Measurements from ENCODE around the gene ARRB2.

The ARRB2 gene

DNA sequence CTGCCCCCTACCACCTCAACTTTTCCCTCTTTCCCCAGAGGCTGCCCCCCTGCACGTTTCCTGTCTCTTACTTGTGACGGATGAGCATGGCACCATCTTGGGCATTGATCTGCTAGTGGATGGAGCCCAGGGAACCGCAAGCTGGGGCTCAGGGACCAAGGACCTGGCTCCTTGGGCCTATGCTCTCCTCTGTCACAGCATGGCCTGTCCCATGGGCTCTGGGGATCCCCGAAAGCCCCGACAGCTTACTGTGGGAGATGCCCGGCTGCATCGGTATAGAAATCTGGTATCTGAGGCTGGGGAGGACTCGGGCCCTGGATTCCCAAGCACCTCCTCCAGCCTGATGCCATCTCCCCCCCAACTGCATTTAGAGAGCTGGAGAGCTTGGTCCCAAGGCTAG is 31.1 kb downstream of the ARRB2 start:
- TF ChIP-seq NFIC (IDR thresholded peaks at IDR 0.05): no peak

DNA sequence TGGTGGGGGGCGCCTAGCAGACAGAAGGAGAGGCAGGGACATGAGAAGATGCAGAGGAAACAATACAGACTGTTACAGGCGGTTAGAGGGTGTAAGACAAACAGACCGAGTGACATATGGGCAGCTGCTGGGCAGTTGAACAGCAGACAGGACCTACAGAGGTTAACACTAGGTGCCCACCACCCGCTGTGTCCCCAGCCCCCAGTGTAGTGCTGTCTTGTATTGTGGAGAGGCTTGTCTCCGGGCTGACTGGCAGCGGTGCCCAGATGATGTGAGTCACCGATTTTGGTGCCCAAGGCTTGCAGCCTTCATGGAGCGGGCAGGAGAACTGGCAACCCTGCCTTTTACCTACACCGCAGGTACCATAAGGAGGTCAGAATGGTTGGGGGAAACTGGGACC is 31.7 kb downstream of the ARRB2 start:
- TF ChIP-seq, protein P1, sequence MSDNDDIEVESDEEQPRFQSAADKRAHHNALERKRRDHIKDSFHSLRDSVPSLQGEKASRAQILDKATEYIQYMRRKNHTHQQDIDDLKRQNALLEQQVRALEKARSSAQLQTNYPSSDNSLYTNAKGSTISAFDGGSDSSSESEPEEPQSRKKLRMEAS (IDR thresholded peaks at IDR 0.05): no peak
- TF ChIP-seq ZBTB7A (IDR thresholded peaks at IDR 0.05; ENCODE audit: low read depth) (no peak), TEAD4 (IDR thresholded peaks at IDR 0.05) (no peak), TAF1 (IDR thresholded peaks at IDR 0.05; ENCODE audit: low read depth) (no peak), NFIC (IDR thresholded peaks at IDR 0.05) (no peak), YY1 (IDR thresholded peaks at IDR 0.05; ENCODE audit: low read depth) (no peak), EP300 (IDR thresholded peaks at IDR 0.05; ENCODE audit: borderline replicate concordance) (no peak), FOXM1 (IDR thresholded peaks at IDR 0.05; ENCODE audit: borderline replicate concordance, low read depth) (no peak), CREB1 (IDR thresholded peaks at IDR 0.05; ENCODE audit: low read depth) (no peak), RAD21 (IDR thresholded peaks at IDR 0.05; ENCODE audit: low read depth) (no peak), CEBPB (IDR thresholded peaks at IDR 0.05) (no peak), TCF12 (IDR thresholded peaks at IDR 0.05; ENCODE audit: low read depth) (no peak), EGR1 (IDR thresholded peaks at IDR 0.05) (no peak)
- TF ChIP-seq, protein P2, sequence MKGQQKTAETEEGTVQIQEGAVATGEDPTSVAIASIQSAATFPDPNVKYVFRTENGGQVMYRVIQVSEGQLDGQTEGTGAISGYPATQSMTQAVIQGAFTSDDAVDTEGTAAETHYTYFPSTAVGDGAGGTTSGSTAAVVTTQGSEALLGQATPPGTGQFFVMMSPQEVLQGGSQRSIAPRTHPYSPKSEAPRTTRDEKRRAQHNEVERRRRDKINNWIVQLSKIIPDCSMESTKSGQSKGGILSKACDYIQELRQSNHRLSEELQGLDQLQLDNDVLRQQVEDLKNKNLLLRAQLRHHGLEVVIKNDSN (IDR thresholded peaks at IDR 0.05): no peak
- TF ChIP-seq, protein P3, sequence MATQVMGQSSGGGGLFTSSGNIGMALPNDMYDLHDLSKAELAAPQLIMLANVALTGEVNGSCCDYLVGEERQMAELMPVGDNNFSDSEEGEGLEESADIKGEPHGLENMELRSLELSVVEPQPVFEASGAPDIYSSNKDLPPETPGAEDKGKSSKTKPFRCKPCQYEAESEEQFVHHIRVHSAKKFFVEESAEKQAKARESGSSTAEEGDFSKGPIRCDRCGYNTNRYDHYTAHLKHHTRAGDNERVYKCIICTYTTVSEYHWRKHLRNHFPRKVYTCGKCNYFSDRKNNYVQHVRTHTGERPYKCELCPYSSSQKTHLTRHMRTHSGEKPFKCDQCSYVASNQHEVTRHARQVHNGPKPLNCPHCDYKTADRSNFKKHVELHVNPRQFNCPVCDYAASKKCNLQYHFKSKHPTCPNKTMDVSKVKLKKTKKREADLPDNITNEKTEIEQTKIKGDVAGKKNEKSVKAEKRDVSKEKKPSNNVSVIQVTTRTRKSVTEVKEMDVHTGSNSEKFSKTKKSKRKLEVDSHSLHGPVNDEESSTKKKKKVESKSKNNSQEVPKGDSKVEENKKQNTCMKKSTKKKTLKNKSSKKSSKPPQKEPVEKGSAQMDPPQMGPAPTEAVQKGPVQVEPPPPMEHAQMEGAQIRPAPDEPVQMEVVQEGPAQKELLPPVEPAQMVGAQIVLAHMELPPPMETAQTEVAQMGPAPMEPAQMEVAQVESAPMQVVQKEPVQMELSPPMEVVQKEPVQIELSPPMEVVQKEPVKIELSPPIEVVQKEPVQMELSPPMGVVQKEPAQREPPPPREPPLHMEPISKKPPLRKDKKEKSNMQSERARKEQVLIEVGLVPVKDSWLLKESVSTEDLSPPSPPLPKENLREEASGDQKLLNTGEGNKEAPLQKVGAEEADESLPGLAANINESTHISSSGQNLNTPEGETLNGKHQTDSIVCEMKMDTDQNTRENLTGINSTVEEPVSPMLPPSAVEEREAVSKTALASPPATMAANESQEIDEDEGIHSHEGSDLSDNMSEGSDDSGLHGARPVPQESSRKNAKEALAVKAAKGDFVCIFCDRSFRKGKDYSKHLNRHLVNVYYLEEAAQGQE (IDR thresholded peaks at IDR 0.05; ENCODE audit: low read depth): no peak

DNA sequence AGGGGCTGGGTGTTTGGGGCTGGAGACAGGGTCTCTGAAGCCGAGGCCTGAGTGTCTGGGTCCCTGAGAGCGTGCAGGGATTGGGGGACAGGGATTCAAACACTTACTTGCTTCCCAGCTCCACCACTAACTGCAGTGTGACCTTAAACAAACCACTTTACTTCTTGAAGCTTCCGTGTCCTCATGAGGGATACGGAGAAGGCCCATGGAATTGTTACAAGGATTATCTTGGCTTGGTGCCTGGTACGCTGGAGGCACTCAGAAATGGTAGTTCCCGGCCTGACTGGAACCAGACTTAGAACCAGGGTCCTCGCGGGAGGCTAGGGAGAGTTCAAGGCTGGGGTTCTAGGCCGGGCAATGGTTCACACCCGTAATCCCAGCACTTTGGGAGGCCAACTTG is 32.2 kb downstream of the ARRB2 start:
- TF ChIP-seq EP300 (IDR thresholded peaks at IDR 0.05; ENCODE audit: borderline replicate concordance) (no peak), NFIC (IDR thresholded peaks at IDR 0.05) (no peak), TAF1 (IDR thresholded peaks at IDR 0.05; ENCODE audit: low read depth) (no peak), CEBPB (IDR thresholded peaks at IDR 0.05) (no peak), ZBTB7A (IDR thresholded peaks at IDR 0.05; ENCODE audit: low read depth) (no peak), YY1 (IDR thresholded peaks at IDR 0.05; ENCODE audit: low read depth) (no peak), CREB1 (IDR thresholded peaks at IDR 0.05; ENCODE audit: low read depth) (no peak), TEAD4 (IDR thresholded peaks at IDR 0.05) (no peak), FOXM1 (IDR thresholded peaks at IDR 0.05; ENCODE audit: borderline replicate concordance, low read depth) (no peak), EGR1 (IDR thresholded peaks at IDR 0.05) (no peak), TCF12 (IDR thresholded peaks at IDR 0.05; ENCODE audit: low read depth) (no peak)
- TF ChIP-seq, protein P3 (IDR thresholded peaks at IDR 0.05; ENCODE audit: low read depth): no peak
- TF ChIP-seq, protein P1 (IDR thresholded peaks at IDR 0.05): no peak

DNA sequence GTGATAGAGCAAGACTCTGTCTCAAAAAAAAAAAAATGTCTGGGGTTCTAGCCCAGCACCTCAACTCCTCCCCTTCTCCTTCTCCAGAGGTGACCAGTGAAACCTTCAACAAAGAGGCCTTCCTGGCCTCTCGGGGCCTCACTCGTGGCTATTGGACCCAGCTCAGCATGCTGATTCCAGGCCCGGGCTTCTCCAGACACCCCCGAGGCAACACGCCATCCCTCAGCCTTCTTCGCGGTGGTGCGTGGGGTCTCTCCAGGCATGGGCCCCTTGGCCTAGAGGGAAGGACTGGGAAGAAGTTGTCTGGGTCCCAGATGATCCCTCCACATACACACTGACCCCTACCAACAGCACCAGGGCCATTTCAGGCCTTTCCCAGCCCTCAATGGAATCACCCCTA is 32.8 kb downstream of the ARRB2 start:
- no peak for TF ChIP-seq TEAD4 (IDR thresholded peaks at IDR 0.05)

DNA sequence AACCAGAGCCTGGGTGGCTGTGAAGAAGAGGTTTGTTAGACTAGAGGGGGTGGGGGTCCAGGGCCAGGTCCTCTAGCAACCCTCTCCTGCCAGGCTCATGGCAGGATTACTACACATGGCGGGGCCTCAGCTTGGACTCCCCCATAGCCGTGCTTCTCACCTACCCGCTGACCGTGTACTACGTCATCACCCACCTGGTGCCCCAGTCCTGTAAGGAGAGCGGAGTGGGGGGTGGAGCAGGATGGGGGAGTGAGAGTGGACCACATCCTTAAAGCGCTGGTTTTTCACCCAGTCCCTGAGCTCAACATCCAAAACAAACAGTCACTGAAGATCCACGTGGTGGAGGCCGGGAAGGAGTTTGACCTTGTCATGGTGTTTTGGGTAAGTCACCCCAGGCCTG is 33.5 kb downstream of the ARRB2 start:
- TF ChIP-seq TAF1 (IDR thresholded peaks at IDR 0.05; ENCODE audit: low read depth) (no peak), CEBPB (IDR thresholded peaks at IDR 0.05) (no peak), TEAD4 (IDR thresholded peaks at IDR 0.05) (no peak), EP300 (IDR thresholded peaks at IDR 0.05; ENCODE audit: borderline replicate concordance) (no peak), TCF12 (IDR thresholded peaks at IDR 0.05; ENCODE audit: low read depth) (no peak), EGR1 (IDR thresholded peaks at IDR 0.05) (no peak), CREB1 (IDR thresholded peaks at IDR 0.05; ENCODE audit: low read depth) (no peak), FOXM1 (IDR thresholded peaks at IDR 0.05; ENCODE audit: borderline replicate concordance, low read depth) (no peak), RAD21 (IDR thresholded peaks at IDR 0.05; ENCODE audit: low read depth) (no peak), ZBTB7A (IDR thresholded peaks at IDR 0.05; ENCODE audit: low read depth) (no peak), NFIC (IDR thresholded peaks at IDR 0.05) (no peak), YY1 (IDR thresholded peaks at IDR 0.05; ENCODE audit: low read depth) (no peak)
- TF ChIP-seq, protein P2 (IDR thresholded peaks at IDR 0.05): no peak
- TF ChIP-seq, protein P1 (IDR thresholded peaks at IDR 0.05): no peak
- TF ChIP-seq, protein P3 (IDR thresholded peaks at IDR 0.05; ENCODE audit: low read depth): no peak
